Measurements from ENCODE around the gene RBM14. TPM values are rescaled to one million over a fixed set of nuclear protein-coding genes. Genes with fewer than 3 reads are reported as not detected.

Gene RBM14
- total and polyA plus RNA-seq, 9 of the 15 experiments (the other 6 are each of a cell fraction or from before 2014, with no cell fraction given): 5.5 to 131 (median 42.6) TPM

GRCh38 chr11:66593650-66594049, 22.8 kb upstream of the RBM14 start:
- Histone ChIP-seq H3K9me1 (ENCODE audit: control insufficient read depth, insufficient read depth, low read length) (no peaks in the 10 kb centered on the region), H3K9ac (ENCODE audit: insufficient read depth in 1 of 2, low read depth in 2 of 2, low read length in 2 of 2) (peak overlapping the region; percentile 85 to 94), H3K4me2 (ENCODE audit: insufficient read depth, low read length) (peak overlapping the region; percentile 94), H3K79me2 (ENCODE audit: control insufficient read depth, insufficient read depth, low read length) (peaks cover 26% of the 10 kb centered on the region), H3K36me3 (ENCODE audit: control insufficient read depth, insufficient read depth, low read length) (peaks cover 11% of the 10 kb centered on the region; the same call in 2 of the 3 replicates), H3K4me3 (peak overlapping the region; percentile 75), H4K20me1 (replicated peaks; ENCODE audit: control insufficient read depth, insufficient read depth, low read length) (no peaks in the 10 kb centered on the region), H3K9me3 (replicated peaks; ENCODE audit: control insufficient read depth, insufficient read depth, low read depth, low read length) (no peaks in the 10 kb centered on the region), H3K27ac (ENCODE audit: extremely low read depth, low read depth, low read length) (peak overlapping the region; percentile 75), H3K27me3 (ENCODE audit: control insufficient read depth in 2 of 2, insufficient read depth in 2 of 2, low read length in 2 of 2) (no peaks in the 10 kb centered on the region), H3K4me1 (replicated peaks in 1 of 2; ENCODE audit: control insufficient read depth in 2 of 2, insufficient read depth in 2 of 2, low read length in 2 of 2) (peaks cover 32 to 51% of the 10 kb centered on the region in 2 experiments), H2AFZ (ENCODE audit: low read depth, low read length) (peak overlapping the region; percentile 95)
- BruUV-seq (replicated peaks): TSS peak; percentile 78
- TF ChIP-seq TAF1 (IDR thresholded peaks at IDR 0.05; ENCODE audit: control insufficient read depth, extremely low read depth, insufficient read depth, low read length, severe bottlenecking) (no peak), POLR2H (tag; IDR thresholded peaks at IDR 0.05; ENCODE audit: low read depth) (no peak), ZNF780A (CRISPR knock-in tag; IDR thresholded peaks at IDR 0.05) (no peak), RBM25 (IDR thresholded peaks at IDR 0.05; ENCODE audit: low read depth, low read length, severe bottlenecking) (peak; percentile 12), COPS2 (conservative IDR thresholded peaks at IDR 0.05) (no peak), TEAD4 (IDR thresholded peaks at IDR 0.05; ENCODE audit: low read length) (no peak), TEAD4 (CRISPR knock-in tag; IDR thresholded peaks at IDR 0.05; ENCODE audit: borderline replicate concordance) (peak; percentile 4; the same call in 1 of the 2 replicates)
- ChIA-PET POLR2A (interaction anchor here (0.7 to 0.9 kb wide), 2 partner anchors 43 to 303 kb away, joined by 3 read pairs; no protein-coding TSS in a partner anchor), CTCF (ENCODE audit: low intra/inter-chr PET ratio) (no interaction called here)
- intact Hi-C loops (cut with micrococcal nuclease) (loop anchor here (1.0 to 5.0 kb wide), 2 partner anchors 23 to 84 kb away; partner anchors contain the start of genes RBM14 and RBM4B), in situ Hi-C loops (cut with MboI) (no loop called here)
- 25% methylated on average over 7 of the region's 7 CpGs for WGBS (ENCODE audit: insufficient coverage, low coverage, missing lambda C conversion rate)
- DNase-seq (ENCODE audit: extremely low read depth in 1 of 4, low spot score in 3 of 4) (no peak), FAIRE-seq (no peak), ATAC-seq (no peak)

All from K562 (cell line).